HepG2 (cell line): ENCODE measurements around the gene RSAD1. TPM values are rescaled to one million over a fixed set of nuclear protein-coding genes. Genes with fewer than 3 reads are reported as not detected.
A peak's percentile ranks its signal among the peaks of the same experiment; 100 is the strongest.

Experiments used
- BCL6 ChIP-seq: IDR thresholded peaks from 2 replicates; pipeline ENCODE4 v1.6.1; 2016; ENCODE audit warnings: missing genetic modification reagents, missing compliant biosample characterization
- CREBL2 ChIP-seq: sonication (generic); formaldehyde crosslinking; IDR thresholded peaks from 2 replicates; pipeline ENCODE4 v1.8.1; 2023; ENCODE audit warnings: missing genetic modification reagents, mild to moderate bottlenecking, borderline replicate concordance
- E2F2 ChIP-seq: sonication (generic); formaldehyde crosslinking; IDR thresholded peaks from 2 replicates; pipeline ENCODE4 v1.4.0; 2020; ENCODE audit warnings: missing genetic modification reagents, borderline replicate concordance
- GPBP1L1 ChIP-seq: sonication (generic); formaldehyde crosslinking; IDR thresholded peaks from 2 replicates; pipeline ENCODE4 v1.5.0; 2020; ENCODE audit warnings: mild to moderate bottlenecking, missing genetic modification reagents
- MYPOP ChIP-seq: sonication (generic); formaldehyde crosslinking; IDR thresholded peaks from 2 replicates; pipeline ENCODE4 v1.8.1; 2023; ENCODE audit warnings: mild to moderate bottlenecking, moderate library complexity, missing genetic modification reagents
- NFRKB ChIP-seq: fragments of 450-650 bp; IDR thresholded peaks from 2 replicates; pipeline ENCODE4 v1.6.1; 2017
- RBAK ChIP-seq: sonication (generic); formaldehyde crosslinking; IDR thresholded peaks from 2 replicates; pipeline ENCODE4 v1.5.1; 2020; ENCODE audit warnings: mild to moderate bottlenecking, missing genetic modification reagents
- SALL2 ChIP-seq: sonication (generic); formaldehyde crosslinking; IDR thresholded peaks from 2 replicates; pipeline ENCODE4 v1.8.1; 2023; ENCODE audit warnings: mild to moderate bottlenecking, missing genetic modification reagents, inconsistent platforms
- TOPORS ChIP-seq: sonication (generic); formaldehyde crosslinking; IDR thresholded peaks from 2 replicates; pipeline ENCODE4 v1.8.0; 2023; ENCODE audit warnings: mild to moderate bottlenecking, missing genetic modification reagents
- ZSCAN21 ChIP-seq: sonication (generic); formaldehyde crosslinking; IDR thresholded peaks from 2 replicates; pipeline ENCODE4 v1.8.0; 2022; ENCODE audit warnings: mild to moderate bottlenecking, missing genetic modification reagents, moderate library complexity, borderline replicate concordance
- polyA plus RNA-seq, 8 experiments: library from polyadenylated mRNA; depleted of rRNA in 3 of 8; stranded (reverse) in 7 of 8; unstranded in 1 of 8; fragments of >200 nt; fragmentation: Illumina TruSeq in 4 of 8; extraction: Trizol in 4 of 8; gene quantifications; 2 replicates each; pipeline versions ENCODE4 v1.2.1 to v1.2.3, GENCODE V29; 2011 to 2016; ENCODE audit warnings: low read depth in 4 of 8, missing spikeins in 1 of 8, mixed read lengths in 1 of 8; ENCODE audit not compliant: insufficient read depth in 1 of 8
- total RNA-seq, 5 experiments: library from RNA; depleted of rRNA; stranded (reverse); fragments of >200 nt; fragmentation: Illumina TruSeq; extraction: Trizol; gene quantifications; 2 replicates each; pipeline ENCODE4 v1.2.3, GENCODE V29; 2016; ENCODE audit warnings: low read depth in 1 of 5
- TF ChIP-seq, protein P1 (sequence below): IDR thresholded peaks from 2 replicates; pipeline ENCODE4 v1.6.1; 2016; ENCODE audit warnings: low read depth, missing genetic modification reagents, missing compliant biosample characterization
- TF ChIP-seq, protein P2 (sequence below): sonication (generic); formaldehyde crosslinking; IDR thresholded peaks from 2 replicates; pipeline ENCODE4 v1.5.0; 2020; ENCODE audit warnings: missing genetic modification reagents

RSAD1 gene
- total and polyA plus RNA-seq, 2 of the 13 experiments (the other 11 are each of a cell fraction or from before 2014, with no cell fraction given), result 22.7 to 27.7 TPM

DNA sequence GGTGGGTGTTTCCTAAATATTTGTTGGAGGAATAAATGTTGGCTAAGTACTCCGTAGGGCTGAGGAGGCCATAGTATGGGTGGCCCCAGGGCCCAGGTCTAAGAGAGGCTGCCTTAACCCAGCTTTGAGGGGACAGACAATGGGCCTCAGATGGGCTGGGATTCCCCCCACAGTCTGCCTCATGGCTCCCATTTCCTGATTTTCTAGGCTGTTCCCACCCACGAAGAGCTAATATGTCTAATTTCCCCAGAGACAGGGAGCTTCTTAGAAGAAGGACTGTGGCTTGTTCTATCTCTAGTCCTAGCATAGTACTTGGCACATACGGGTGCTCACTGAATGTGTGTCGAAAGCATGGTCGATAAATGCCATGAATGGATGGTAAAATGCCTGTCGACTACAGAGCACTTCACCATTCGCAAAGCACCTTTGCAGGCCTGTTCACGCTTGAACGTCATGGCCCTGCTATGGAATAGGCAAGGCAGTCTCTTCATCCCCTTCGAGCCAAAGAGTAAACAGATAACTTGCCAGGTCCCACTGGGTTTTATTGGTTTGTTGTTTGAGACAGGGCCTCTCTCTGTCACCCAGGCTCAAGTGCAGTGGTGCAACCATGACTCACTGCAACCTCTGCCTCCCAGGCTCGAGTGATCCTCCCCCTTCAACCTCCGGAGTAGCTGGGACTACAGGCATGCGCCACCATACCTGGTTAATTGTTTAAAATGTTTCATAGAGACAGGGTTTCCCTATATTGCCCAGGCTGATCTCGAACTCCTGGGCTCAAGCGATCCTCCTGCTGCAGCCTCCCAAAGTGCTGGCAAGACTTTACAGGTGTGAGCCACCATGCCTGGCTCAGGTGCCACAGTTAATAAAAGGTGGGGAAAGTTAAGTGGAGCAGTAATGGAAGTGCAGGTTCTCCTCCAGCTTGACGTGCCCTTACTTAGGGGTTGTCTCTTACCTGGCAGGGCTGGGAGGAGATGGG lies 19.7 kb upstream of the RSAD1 start (continued):
- no peak for TF ChIP-seq E2F2 (CRISPR knock-in tag)
- peak; percentile 69; the same call in 1 of the 2 replicates for TF ChIP-seq MYPOP (CRISPR knock-in tag)
- TF ChIP-seq, protein P1, sequence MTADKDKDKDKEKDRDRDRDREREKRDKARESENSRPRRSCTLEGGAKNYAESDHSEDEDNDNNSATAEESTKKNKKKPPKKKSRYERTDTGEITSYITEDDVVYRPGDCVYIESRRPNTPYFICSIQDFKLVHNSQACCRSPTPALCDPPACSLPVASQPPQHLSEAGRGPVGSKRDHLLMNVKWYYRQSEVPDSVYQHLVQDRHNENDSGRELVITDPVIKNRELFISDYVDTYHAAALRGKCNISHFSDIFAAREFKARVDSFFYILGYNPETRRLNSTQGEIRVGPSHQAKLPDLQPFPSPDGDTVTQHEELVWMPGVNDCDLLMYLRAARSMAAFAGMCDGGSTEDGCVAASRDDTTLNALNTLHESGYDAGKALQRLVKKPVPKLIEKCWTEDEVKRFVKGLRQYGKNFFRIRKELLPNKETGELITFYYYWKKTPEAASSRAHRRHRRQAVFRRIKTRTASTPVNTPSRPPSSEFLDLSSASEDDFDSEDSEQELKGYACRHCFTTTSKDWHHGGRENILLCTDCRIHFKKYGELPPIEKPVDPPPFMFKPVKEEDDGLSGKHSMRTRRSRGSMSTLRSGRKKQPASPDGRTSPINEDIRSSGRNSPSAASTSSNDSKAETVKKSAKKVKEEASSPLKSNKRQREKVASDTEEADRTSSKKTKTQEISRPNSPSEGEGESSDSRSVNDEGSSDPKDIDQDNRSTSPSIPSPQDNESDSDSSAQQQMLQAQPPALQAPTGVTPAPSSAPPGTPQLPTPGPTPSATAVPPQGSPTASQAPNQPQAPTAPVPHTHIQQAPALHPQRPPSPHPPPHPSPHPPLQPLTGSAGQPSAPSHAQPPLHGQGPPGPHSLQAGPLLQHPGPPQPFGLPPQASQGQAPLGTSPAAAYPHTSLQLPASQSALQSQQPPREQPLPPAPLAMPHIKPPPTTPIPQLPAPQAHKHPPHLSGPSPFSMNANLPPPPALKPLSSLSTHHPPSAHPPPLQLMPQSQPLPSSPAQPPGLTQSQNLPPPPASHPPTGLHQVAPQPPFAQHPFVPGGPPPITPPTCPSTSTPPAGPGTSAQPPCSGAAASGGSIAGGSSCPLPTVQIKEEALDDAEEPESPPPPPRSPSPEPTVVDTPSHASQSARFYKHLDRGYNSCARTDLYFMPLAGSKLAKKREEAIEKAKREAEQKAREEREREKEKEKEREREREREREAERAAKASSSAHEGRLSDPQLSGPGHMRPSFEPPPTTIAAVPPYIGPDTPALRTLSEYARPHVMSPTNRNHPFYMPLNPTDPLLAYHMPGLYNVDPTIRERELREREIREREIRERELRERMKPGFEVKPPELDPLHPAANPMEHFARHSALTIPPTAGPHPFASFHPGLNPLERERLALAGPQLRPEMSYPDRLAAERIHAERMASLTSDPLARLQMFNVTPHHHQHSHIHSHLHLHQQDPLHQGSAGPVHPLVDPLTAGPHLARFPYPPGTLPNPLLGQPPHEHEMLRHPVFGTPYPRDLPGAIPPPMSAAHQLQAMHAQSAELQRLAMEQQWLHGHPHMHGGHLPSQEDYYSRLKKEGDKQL (CRISPR knock-in tag), result peak; percentile 51
- TF ChIP-seq GPBP1L1 (CRISPR knock-in tag), result no peak
- TF ChIP-seq SALL2 (CRISPR knock-in tag), result peak; percentile 48; the same call in 1 of the 2 replicates
- TF ChIP-seq TOPORS (CRISPR knock-in tag), result no peak
- TF ChIP-seq RBAK (CRISPR knock-in tag), result no peak
- TF ChIP-seq, protein P2, sequence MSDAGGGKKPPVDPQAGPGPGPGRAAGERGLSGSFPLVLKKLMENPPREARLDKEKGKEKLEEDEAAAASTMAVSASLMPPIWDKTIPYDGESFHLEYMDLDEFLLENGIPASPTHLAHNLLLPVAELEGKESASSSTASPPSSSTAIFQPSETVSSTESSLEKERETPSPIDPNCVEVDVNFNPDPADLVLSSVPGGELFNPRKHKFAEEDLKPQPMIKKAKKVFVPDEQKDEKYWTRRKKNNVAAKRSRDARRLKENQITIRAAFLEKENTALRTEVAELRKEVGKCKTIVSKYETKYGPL (CRISPR knock-in tag), result no peak
- TF ChIP-seq ZSCAN21, result peak; percentile 73; the same call in 1 of the 2 replicates
- no peak for TF ChIP-seq CREBL2 (CRISPR knock-in tag)
- TF ChIP-seq BCL6, result peak; percentile 61
- no peak for TF ChIP-seq NFRKB
